Heart right ventricle (tissue), 16 donors: Measurements from ENCODE around the gene CRIP2. TPM values are rescaled to one million over a fixed set of nuclear protein-coding genes. Genes with fewer than 3 reads are reported as not detected.

Experiments used
- ATAC-seq, 8 donors: fragments of 200-7000 bp; cut with Tn5 transposase; one replicate each; pipeline ENCODE4 v1.9.1; 2020; ENCODE audit warnings: mild to moderate bottlenecking in 8 of 8, moderate library complexity in 8 of 8, moderate number of reproducible peaks in 1 of 8
- DNase-seq, 2 donors: peaks; one replicate each; pipeline ENCODE4 v3.0.0-alpha.2; 2020
- H3K27ac ChIP-seq, 10 donors: fragments of 200-600 bp; sonication (generic) in 2 of 10; one replicate each; pipeline versions ENCODE4 v1.5.0 to v1.8.0; 2020 to 2022; ENCODE audit warnings: mild to moderate bottlenecking in 3 of 10
- H3K27me3 ChIP-seq, 7 donors: fragments of 200-600 bp; one replicate each; pipeline ENCODE4 v1.8.0; 2021 to 2022; ENCODE audit warnings: mild to moderate bottlenecking in 2 of 7
- H3K36me3 ChIP-seq, 9 donors: fragments of 200-600 bp; sonication (generic) in 1 of 9; one replicate each; pipeline versions ENCODE4 v1.5.0 to v1.8.0; 2020 to 2022; ENCODE audit warnings: mild to moderate bottlenecking in 2 of 9
- H3K4me1 ChIP-seq, 9 donors: fragments of 200-600 bp; sonication (generic) in 1 of 9; one replicate each; pipeline versions ENCODE4 v1.5.0 to v1.8.0; 2020 to 2022; ENCODE audit warnings: mild to moderate bottlenecking in 4 of 9
- H3K4me3 ChIP-seq, 10 donors: fragments of 200-600 bp; sonication (generic) in 2 of 10; one replicate each; pipeline versions ENCODE4 v1.5.0 to v1.8.0; 2020 to 2022; ENCODE audit warnings: mild to moderate bottlenecking in 7 of 10, moderate library complexity in 2 of 10
- H3K9me3 ChIP-seq, 11 donors: fragments of 200-600 bp in 10 of 11; sonication (generic) in 2 of 11; one replicate each; pipeline versions ENCODE4 v1.5.0 to v1.8.0; 2013 to 2022; ENCODE audit warnings: mild to moderate bottlenecking in 2 of 11, control low read depth in 1 of 11, moderate library complexity in 1 of 11
- WGBS, 2 donors: extraction: QIAGEN DNeasy Blood & Tissue Kit; methylation state at CpG; one replicate each; pipeline ENCODE4 v1.1.7; 2013; ENCODE audit warnings: inconsistent platforms in 1 of 2; 5-methylcytosine and 5-hydroxymethylcytosine counted together
- intact Hi-C, 10 donors: fragments of 100-400 bp; cut with DNase I; formaldehyde crosslinking; loops; one replicate each; pipeline versions ENCODE4 v1.11.1 to v1.14.2; 2022
- polyA plus RNA-seq, 2 donors: library from polyadenylated mRNA; stranded (reverse); fragments of 200-250 nt; gene quantifications; one replicate each; pipeline ENCODE4 v1.2.3, GENCODE V29; 2013
- total RNA-seq, 10 donors: library from RNA; stranded (reverse); fragmentation: NEBNext Ultra II Directional in 3 of 10; extraction: Animal tissue kit (Norgen Biotek cat#: 25700) in 3 of 10; gene quantifications; one replicate each; pipeline versions ENCODE4 v1.2.1 to v1.2.4, GENCODE V29; 2021 to 2023
- TF ChIP-seq, protein P1 (sequence below), 9 donors: fragments of 200-600 bp; sonication (generic) in 2 of 9; IDR thresholded peaks; one replicate each; pipeline versions ENCODE4 v1.5.0 to v1.8.0; 2021 to 2022; ENCODE audit warnings: antibody characterized with exemption in 9 of 9, mild to moderate bottlenecking in 5 of 9, moderate library complexity in 1 of 9
- donor health status: Arrhythmogenic right ventricular cardiomyopathy.
- donor health status: ischemic (EF 13 %, LVEDD 7.1; RV severe dilation, severe dysfunction).
- donor health status: healthy with polysubstance abuse.
- donor health status: DM: no; HTN: yes; CAD: no.
- donor health status: DM: no; HTN: no; CAD: no.
- donor health status: ischemic (EF 25% LVEDD 6.9; RV normal size, moderate dysfunction).
- donor health status: ischemic (EF 25% LVEDD 5.7; RV mildly dilated, moderate dysfunction).
- donor health status: healthy.
- donor health status: DM: yes; HTN: yes; CAD: no.
- donor health status: Ischemic cardiomyopathy.
- donor health status: ischemic (EF 35%, LVEDD 5.7; RV mildly dilated, moderate dysfunction).
- donor health status: nonischemic (EF 11% LVEDD 7.7; RV severe dilation, severe dysfunction).
- donor health status: DM: yes; HTN: yes; CAD: no.
- donor health status: PGD.
- donor health status: ischemic (EF 29% LVEDD 5.4; RV normal size, mild dysfunction).
- donor health status: nonischemic (EF 23%, LVEDD 6.1; RV moderate dilation, normal function).

The CRIP2 gene
- total and polyA plus RNA-seq, 12 donors = 731 to 1,223 (median 927) TPM

DNA sequence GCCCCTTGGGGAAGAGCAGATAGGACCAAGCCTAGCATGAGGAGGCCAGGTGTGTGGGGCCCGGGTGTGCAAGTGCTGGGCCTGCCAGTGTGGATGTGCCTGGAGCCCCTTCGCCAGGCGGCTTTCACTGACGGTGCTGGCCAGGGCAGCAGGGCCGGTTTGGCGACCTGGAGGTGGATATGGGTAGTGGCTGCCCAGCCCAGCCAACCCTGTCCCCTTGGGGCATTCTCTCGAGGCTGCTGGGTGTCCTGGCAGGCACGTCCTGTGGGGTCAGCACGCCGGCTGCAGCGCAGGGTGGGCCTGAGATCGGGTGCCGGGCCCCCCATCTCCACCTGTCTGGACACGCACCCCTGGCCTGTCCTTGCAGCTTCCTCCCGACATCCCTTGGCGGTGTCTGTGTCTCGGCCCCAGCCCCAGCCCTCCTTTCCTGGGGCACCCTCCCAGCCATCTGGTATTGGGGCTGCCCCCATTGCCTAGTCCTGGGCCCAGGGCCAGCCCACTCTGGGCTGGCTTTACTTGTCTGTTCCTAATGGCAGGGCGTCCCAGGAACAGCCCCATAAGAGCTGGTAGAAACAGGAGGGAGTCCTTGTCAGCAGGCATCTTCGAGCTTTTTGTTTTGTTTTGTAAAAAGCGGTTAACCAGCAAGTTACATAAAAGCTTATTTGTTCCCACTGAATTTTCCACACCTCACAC is 7.2 kb upstream of the CRIP2 start:
- 67 to 77% methylated on average over 20 of the region's 20 CpGs for WGBS, 2 donors

DNA sequence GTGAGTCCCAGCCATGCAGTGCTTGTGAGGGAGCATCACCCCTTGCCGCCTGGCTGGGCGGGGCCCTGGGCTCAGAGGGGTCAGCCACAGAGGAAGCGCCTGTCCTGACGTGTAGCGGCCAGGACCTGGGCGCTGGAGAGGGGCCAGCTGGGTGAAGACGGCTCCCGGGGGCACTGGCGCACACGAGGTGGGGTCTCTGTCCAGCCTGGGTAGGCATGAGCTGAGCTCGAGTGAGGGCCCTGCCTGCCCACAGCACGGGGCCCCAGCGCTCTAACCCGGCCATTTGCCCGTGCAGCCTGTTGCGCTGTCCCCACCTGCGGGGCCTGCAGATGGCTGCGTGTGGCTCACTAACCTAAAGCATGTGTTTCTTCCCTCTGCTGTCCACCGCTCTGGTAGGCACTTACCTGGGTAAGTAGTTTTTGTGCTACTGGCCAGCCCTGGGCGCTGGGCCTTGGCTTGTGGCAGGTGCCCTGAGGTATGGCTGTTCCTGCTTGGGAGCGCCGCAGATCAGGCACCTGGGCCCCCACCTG is 6.6 kb upstream of the CRIP2 start:
- Histone ChIP-seq H3K4me1 (peaks cover 50 to 93% (median 67%) of the 10 kb centered on the region in 9 donors), H3K27me3 (peaks cover 0 to under 1% (median 0%) of the 10 kb centered on the region in 7 donors), H3K27ac (peak overlapping the region; percentile 66 to 100 (median 100)), H3K9me3 (no peaks in the 10 kb centered on the region), H3K4me3 (peak overlapping the region in 1 of 10 donors; percentile 17), H3K36me3 (peaks cover 0 to 63% (median 20%) of the 10 kb centered on the region in 9 donors)
- intact Hi-C loops = no loop called here
- DNase-seq (peak in 1 of 2 donors; percentile 42), ATAC-seq (no peak)
- TF ChIP-seq, protein P1, sequence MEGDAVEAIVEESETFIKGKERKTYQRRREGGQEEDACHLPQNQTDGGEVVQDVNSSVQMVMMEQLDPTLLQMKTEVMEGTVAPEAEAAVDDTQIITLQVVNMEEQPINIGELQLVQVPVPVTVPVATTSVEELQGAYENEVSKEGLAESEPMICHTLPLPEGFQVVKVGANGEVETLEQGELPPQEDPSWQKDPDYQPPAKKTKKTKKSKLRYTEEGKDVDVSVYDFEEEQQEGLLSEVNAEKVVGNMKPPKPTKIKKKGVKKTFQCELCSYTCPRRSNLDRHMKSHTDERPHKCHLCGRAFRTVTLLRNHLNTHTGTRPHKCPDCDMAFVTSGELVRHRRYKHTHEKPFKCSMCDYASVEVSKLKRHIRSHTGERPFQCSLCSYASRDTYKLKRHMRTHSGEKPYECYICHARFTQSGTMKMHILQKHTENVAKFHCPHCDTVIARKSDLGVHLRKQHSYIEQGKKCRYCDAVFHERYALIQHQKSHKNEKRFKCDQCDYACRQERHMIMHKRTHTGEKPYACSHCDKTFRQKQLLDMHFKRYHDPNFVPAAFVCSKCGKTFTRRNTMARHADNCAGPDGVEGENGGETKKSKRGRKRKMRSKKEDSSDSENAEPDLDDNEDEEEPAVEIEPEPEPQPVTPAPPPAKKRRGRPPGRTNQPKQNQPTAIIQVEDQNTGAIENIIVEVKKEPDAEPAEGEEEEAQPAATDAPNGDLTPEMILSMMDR (IDR thresholded peaks at IDR 0.05) = no peak
- WGBS, 2 donors = 78 to 83% methylated on average over 21 to 22 of the region's 22 CpGs

More for the DNA sequence above, 7.2 kb upstream of the CRIP2 start:
- H3K4me1 ChIP-seq = peaks cover 45 to 93% (median 63%) of the 10 kb centered on the region in 9 donors
- no peaks in the 10 kb centered on the region for H3K9me3 ChIP-seq
- TF ChIP-seq, protein P1 (IDR thresholded peaks at IDR 0.05) = no peak
- H3K27ac ChIP-seq = peak overlapping the region; percentile 40 to 100 (median 100)
- DNase-seq (peak in 1 of 2 donors; percentile 25), ATAC-seq (no peak)
- H3K36me3 ChIP-seq = peaks cover 0 to 69% (median 21%) of the 10 kb centered on the region in 9 donors
- no peak overlapping the region for H3K4me3 ChIP-seq
- intact Hi-C loops = no loop called here
- no peaks in the 10 kb centered on the region for H3K27me3 ChIP-seq

DNA sequence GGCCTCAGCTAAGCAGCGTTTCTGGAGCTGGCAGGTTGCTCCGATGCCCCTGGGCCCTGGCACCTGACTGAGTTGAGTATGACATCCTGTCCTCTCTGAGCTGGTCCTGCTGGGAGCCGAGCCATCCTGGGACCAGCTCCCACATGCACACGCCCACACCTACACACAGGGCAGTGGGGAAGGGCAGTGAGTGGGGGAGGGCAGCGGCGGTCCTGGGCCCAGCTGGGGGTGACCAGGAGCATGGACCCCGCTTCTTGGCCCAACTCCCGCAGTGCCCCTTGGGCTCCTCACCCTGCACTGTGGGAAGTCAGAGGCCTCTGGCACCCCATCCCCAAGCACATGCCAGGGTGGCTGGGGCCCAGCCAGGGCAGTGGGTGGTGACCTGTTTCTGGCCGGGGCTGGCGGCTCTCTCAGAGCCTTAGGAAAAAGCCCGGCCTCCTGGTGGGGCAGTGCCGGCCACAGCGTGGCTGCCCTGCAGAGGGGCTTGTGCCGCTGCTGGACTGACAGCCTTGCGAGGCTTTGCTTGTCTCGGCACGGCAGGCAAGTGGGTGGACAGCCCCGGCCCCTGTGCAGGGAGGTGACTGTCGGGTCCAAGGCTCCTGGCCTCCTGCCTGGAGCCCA is 5.9 kb upstream of the CRIP2 start:
- H3K4me1 ChIP-seq = peaks cover 55 to 93% (median 73%) of the 10 kb centered on the region in 9 donors
- H3K9me3 ChIP-seq = no peaks in the 10 kb centered on the region
- peaks cover 0 to 8% (median 0%) of the 10 kb centered on the region in 7 donors for H3K27me3 ChIP-seq
- TF ChIP-seq, protein P1 (IDR thresholded peaks at IDR 0.05) = peak in 2 of 9 donors; percentile 11 to 20
- DNase-seq (peak; percentile 61 to 71), ATAC-seq (peak in 6 of 8 donors; percentile 3 to 25 (median 10))
- WGBS, 2 donors = 32 to 36% methylated on average over 19 of the region's 19 CpGs
- H3K27ac ChIP-seq = peak overlapping the region; percentile 80 to 100 (median 100)
- peaks cover 0 to 55% (median 13%) of the 10 kb centered on the region in 9 donors for H3K36me3 ChIP-seq
- peak overlapping the region in 3 of 10 donors; percentile 1 to 7 (median 5) for H3K4me3 ChIP-seq
- intact Hi-C loops = no loop called here
